Mammary epithelial cell (primary cell): ENCODE measurements around the gene SLC39A9.

ENCODE experiments used
- EZH2 ChIP-seq: IDR thresholded peaks from 2 replicates; pipeline ENCODE4 v1.6.1; 2012; ENCODE audit warnings: low read length, inconsistent platforms, borderline replicate concordance
- TF ChIP-seq, protein P1 (sequence below), 2 donors: IDR thresholded peaks in 1 of 2; conservative IDR thresholded peaks in 1 of 2; 2 replicates each; pipeline ENCODE4 v1.5.1; 2011 to 2012; ENCODE audit warnings: inconsistent platforms in 2 of 2, low read length in 2 of 2, mild to moderate bottlenecking in 2 of 2, control low read depth in 1 of 2, low read depth in 1 of 2; ENCODE audit not compliant: insufficient read depth in 1 of 2; ENCODE audit errors: extremely low read depth in 1 of 2

- TF ChIP-seq, protein P1, sequence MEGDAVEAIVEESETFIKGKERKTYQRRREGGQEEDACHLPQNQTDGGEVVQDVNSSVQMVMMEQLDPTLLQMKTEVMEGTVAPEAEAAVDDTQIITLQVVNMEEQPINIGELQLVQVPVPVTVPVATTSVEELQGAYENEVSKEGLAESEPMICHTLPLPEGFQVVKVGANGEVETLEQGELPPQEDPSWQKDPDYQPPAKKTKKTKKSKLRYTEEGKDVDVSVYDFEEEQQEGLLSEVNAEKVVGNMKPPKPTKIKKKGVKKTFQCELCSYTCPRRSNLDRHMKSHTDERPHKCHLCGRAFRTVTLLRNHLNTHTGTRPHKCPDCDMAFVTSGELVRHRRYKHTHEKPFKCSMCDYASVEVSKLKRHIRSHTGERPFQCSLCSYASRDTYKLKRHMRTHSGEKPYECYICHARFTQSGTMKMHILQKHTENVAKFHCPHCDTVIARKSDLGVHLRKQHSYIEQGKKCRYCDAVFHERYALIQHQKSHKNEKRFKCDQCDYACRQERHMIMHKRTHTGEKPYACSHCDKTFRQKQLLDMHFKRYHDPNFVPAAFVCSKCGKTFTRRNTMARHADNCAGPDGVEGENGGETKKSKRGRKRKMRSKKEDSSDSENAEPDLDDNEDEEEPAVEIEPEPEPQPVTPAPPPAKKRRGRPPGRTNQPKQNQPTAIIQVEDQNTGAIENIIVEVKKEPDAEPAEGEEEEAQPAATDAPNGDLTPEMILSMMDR (conservative IDR thresholded peaks at IDR 0.05 in 1 of 2, IDR thresholded peaks at IDR 0.05 in 1 of 2; ENCODE audit: extremely low read depth in 1 of 2, insufficient read depth in 1 of 2, low read depth in 1 of 2, low read length in 2 of 2) = no peak
- no peak for TF ChIP-seq EZH2
Observed at GRCh38 chr14:69364378-69364777, 34.1 kb upstream of the SLC39A9 start.
